PC-3 (cell line): Measurements from ENCODE around the gene HNRNPH3.

Source experiments
- EZH2phosphoT487 ChIP-seq: fragments of 300-600 bp; sonication (generic); IDR thresholded peaks from 2 replicates; pipeline ENCODE4 v1.6.1; 2018; ENCODE audit warnings: mild to moderate bottlenecking, antibody characterized with exemption, low read length, borderline replicate concordance
- TF ChIP-seq, protein P1 (sequence below): fragments of 300-600 bp; sonication (generic); conservative IDR thresholded peaks from 2 replicates; pipeline ENCODE4 v1.5.1; 2017; ENCODE audit warnings: antibody characterized with exemption, low read depth, mild to moderate bottlenecking, low read length

DNA sequence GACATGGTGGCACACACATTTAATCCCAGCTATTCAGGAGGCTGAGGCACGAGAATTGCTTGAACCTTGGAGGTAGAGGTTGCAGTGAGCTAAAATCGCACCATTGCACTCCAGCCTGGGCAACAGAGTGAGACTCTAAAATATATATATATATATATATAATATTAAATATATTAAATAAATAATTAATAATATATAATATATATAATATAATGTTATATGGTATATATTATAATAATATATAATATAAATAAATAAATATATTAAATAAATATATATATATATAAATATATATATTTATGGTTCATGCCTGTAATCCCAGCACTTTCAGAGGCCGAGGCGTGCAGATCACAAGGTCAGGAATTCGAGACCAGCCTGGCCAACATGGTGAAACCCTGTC is 34.7 kb downstream of the HNRNPH3 start:
- TF ChIP-seq EZH2phosphoT487 = no peak
- TF ChIP-seq, protein P1, sequence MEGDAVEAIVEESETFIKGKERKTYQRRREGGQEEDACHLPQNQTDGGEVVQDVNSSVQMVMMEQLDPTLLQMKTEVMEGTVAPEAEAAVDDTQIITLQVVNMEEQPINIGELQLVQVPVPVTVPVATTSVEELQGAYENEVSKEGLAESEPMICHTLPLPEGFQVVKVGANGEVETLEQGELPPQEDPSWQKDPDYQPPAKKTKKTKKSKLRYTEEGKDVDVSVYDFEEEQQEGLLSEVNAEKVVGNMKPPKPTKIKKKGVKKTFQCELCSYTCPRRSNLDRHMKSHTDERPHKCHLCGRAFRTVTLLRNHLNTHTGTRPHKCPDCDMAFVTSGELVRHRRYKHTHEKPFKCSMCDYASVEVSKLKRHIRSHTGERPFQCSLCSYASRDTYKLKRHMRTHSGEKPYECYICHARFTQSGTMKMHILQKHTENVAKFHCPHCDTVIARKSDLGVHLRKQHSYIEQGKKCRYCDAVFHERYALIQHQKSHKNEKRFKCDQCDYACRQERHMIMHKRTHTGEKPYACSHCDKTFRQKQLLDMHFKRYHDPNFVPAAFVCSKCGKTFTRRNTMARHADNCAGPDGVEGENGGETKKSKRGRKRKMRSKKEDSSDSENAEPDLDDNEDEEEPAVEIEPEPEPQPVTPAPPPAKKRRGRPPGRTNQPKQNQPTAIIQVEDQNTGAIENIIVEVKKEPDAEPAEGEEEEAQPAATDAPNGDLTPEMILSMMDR = no peak
